ENCODE measurements around the gene PIP5K1B. TPM values are rescaled to one million over a fixed set of nuclear protein-coding genes. Genes with fewer than 3 reads are reported as not detected.
A peak's percentile ranks its signal among the peaks of the same experiment; 100 is the strongest.

Gene PIP5K1B
- total RNA-seq, 1 donor from 2014 or later: 0.71 TPM

GRCh38 chr9:69036799-69037198, 331.8 kb downstream of the PIP5K1B start:
- DNase-seq (ENCODE audit: low read depth): no peak
- Histone ChIP-seq H3K27me3 (ENCODE audit: control insufficient read depth, insufficient read depth, low read length) (no peaks in the 10 kb centered on the region), H3K36me3 (ENCODE audit: control insufficient read depth, insufficient read depth, low read length) (no peaks in the 10 kb centered on the region), H3K4me3 (ENCODE audit: low read depth, low read length) (peak overlapping the region; percentile 71)
- TF ChIP-seq, protein P1, sequence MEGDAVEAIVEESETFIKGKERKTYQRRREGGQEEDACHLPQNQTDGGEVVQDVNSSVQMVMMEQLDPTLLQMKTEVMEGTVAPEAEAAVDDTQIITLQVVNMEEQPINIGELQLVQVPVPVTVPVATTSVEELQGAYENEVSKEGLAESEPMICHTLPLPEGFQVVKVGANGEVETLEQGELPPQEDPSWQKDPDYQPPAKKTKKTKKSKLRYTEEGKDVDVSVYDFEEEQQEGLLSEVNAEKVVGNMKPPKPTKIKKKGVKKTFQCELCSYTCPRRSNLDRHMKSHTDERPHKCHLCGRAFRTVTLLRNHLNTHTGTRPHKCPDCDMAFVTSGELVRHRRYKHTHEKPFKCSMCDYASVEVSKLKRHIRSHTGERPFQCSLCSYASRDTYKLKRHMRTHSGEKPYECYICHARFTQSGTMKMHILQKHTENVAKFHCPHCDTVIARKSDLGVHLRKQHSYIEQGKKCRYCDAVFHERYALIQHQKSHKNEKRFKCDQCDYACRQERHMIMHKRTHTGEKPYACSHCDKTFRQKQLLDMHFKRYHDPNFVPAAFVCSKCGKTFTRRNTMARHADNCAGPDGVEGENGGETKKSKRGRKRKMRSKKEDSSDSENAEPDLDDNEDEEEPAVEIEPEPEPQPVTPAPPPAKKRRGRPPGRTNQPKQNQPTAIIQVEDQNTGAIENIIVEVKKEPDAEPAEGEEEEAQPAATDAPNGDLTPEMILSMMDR (IDR thresholded peaks at IDR 0.05; ENCODE audit: insufficient read depth, low read length, poor library complexity, severe bottlenecking): no peak

- Histone ChIP-seq H3K36me3 (ENCODE audit: control insufficient read depth, insufficient read depth, low read length) (no peaks in the 10 kb centered on the region), H3K4me3 (ENCODE audit: low read depth, low read length) (no peak overlapping the region), H3K27me3 (ENCODE audit: control insufficient read depth, insufficient read depth, low read length) (no peaks in the 10 kb centered on the region)
- no peak for DNase-seq (ENCODE audit: low read depth)
- TF ChIP-seq, protein P1 (IDR thresholded peaks at IDR 0.05; ENCODE audit: insufficient read depth, low read length, poor library complexity, severe bottlenecking): no peak
These were observed 335.6 kb downstream of the PIP5K1B start for GRCh38 chr9:69040646-69041045.

DNA sequence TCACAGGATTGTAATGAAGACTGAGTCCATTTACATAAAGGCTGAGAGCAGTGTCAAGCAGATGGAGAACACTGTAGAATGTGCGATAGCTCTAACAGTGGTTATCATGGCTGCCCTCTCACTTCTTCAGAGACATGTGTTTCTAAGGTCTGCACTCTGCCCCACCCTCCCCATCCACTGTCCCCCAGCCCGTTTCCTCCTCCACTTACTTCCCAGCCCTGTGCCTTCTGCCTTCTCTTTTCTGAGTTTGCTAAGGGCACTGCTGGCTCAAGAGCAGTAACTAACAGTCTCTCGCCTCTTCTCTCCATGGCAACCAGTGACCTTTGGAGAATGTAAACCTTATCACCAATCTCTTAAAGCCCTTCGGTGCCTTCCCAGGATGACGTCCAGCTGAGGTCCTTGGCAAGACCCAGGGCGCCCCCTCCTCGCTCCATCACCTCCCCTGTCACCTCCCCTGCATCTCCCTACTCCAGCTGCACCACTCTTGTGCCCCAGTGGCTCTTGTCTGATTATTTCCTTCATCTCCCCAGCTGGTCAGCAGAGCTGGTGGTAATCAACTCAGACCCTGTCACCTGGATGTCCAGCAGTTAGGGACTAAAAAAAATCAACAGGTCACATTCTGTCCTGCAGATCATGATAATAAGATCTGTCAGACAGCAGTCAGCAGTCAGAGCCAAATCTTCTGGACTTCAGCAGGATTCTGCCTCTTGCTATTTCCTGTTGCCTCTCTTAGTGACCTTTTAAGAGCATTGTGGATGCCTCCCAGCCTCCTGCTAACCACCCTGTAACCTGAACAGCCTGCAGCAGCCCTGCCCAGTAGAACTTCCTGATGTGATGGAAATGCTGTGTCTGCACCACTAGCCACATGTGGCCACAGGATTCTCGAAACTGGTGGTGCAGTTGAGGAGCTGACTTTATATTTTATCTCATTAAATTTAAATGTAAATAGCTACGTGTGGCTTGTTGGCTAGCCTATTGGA, 339.5 kb downstream of the PIP5K1B start:
- TF ChIP-seq, protein P1 (IDR thresholded peaks at IDR 0.05; ENCODE audit: insufficient read depth, low read length, poor library complexity, severe bottlenecking): no peak
- no peaks in the 10 kb centered on the region for H3K36me3 ChIP-seq (ENCODE audit: control insufficient read depth, insufficient read depth, low read length)
- H3K27me3 ChIP-seq (ENCODE audit: control insufficient read depth, insufficient read depth, low read length): no peaks in the 10 kb centered on the region
- DNase-seq (ENCODE audit: low read depth): no peak
- H3K4me3 ChIP-seq (ENCODE audit: low read depth, low read length): no peak overlapping the region

- TF ChIP-seq, protein P1 (IDR thresholded peaks at IDR 0.05; ENCODE audit: insufficient read depth, low read length, poor library complexity, severe bottlenecking): no peak
- Histone ChIP-seq H3K4me3 (ENCODE audit: low read depth, low read length) (no peak overlapping the region), H3K27me3 (ENCODE audit: control insufficient read depth, insufficient read depth, low read length) (no peaks in the 10 kb centered on the region), H3K36me3 (ENCODE audit: control insufficient read depth, insufficient read depth, low read length) (no peaks in the 10 kb centered on the region)
- no peak for DNase-seq (ENCODE audit: low read depth)
These were observed 340.8 kb downstream of the PIP5K1B start for GRCh38 chr9:69045821-69046220.

DNA sequence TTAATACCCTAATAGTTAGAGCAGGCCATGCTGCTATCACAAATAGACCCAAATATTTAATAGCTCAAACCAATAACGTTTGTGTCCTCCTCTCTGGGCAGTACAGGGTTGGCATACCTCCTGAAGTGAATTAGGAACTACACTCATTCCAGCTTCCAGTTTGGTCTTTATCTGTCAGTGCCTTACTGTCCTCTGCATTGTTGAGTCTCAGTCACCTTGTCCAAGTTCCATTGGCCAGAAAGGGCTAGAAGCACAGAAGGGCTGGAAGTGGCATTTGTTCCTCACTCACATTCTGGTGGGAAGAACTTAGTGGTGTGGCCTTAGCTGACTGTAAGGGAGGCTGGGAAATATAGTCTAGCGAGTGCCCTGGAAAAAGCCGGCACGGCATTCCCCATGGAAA, 341.7 kb downstream of the PIP5K1B start:
- no peak for DNase-seq (ENCODE audit: low read depth)
- TF ChIP-seq, protein P1 (IDR thresholded peaks at IDR 0.05; ENCODE audit: insufficient read depth, low read length, poor library complexity, severe bottlenecking): no peak
- Histone ChIP-seq H3K27me3 (ENCODE audit: control insufficient read depth, insufficient read depth, low read length) (no peaks in the 10 kb centered on the region), H3K4me3 (ENCODE audit: low read depth, low read length) (no peak overlapping the region), H3K36me3 (ENCODE audit: control insufficient read depth, insufficient read depth, low read length) (no peaks in the 10 kb centered on the region)

Data from kidney epithelial cell (primary cell).